ENCODE results near the gene ATP1A2.

GRCh38 chr1:160076295-160076694 is 39.3 kb upstream of the ATP1A2 start:
- no peak for TF ChIP-seq CTCF (IDR thresholded peaks at IDR 0.05)
- no peak for TF ChIP-seq EZH2 (IDR thresholded peaks at IDR 0.05; ENCODE audit: borderline replicate concordance, insufficient read depth, low read depth, low read length, poor library complexity, severe bottlenecking)
